Measurements from ENCODE around the gene CCDC17. TPM values are rescaled to one million over a fixed set of nuclear protein-coding genes. Genes with fewer than 3 reads are reported as not detected.
A peak's percentile ranks its signal among the peaks of the same experiment; 100 is the strongest.

The CCDC17 gene
- polyA plus RNA-seq, 3 donors: 4.4 TPM; not detected in 2

DNA sequence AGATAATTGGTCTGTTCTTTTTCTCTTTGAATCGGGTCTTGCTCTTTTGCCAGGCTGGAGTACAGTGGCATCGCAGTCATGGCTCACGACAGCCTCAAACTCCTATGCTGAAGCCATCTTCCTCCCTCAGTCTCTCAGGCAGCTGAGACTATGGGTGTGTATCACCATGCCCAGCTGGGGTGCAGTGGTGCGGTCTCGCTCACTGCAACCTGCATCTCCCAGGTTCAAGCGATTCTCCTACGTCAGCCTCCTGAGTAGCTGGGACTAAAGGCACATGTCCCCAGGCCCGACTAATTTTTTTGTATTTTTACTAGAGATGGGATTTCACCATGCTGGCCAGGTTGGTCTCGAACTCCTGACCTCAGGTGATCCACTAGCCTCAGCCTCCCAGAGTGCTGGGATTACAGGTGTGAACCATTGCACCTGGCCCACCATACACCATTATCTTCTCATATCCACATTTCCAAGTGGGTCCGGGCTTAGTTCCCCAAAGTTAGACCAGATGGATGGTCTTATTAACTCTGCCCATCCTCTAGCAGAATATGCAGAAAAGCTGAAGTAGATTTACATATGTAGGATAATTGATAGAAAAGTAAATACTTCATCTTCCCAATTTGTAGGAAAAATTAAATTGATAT is 13.1 kb downstream of the CCDC17 start:
- Mint-ChIP-seq H3K4me1 (peaks cover 28% of the 10 kb centered on the region), H3K4me3 (no peak overlapping the region), H3K27me3 (ENCODE audit: low read depth in 3 of 3) (peaks cover 0 to 2% (median 1%) of the 10 kb centered on the region in 3 donors), H3K36me3 (peaks cover 30 to 58% of the 10 kb centered on the region in 2 donors), H3K9me3 (no peaks in the 10 kb centered on the region), H3K27ac (peak overlapping the region in 3 of 7 donors; percentile 19 to 71 (median 69))
- no peak for DNase-seq
- intact Hi-C loops (cut with micrococcal nuclease): no loop called here
- TF ChIP-seq, protein P1, sequence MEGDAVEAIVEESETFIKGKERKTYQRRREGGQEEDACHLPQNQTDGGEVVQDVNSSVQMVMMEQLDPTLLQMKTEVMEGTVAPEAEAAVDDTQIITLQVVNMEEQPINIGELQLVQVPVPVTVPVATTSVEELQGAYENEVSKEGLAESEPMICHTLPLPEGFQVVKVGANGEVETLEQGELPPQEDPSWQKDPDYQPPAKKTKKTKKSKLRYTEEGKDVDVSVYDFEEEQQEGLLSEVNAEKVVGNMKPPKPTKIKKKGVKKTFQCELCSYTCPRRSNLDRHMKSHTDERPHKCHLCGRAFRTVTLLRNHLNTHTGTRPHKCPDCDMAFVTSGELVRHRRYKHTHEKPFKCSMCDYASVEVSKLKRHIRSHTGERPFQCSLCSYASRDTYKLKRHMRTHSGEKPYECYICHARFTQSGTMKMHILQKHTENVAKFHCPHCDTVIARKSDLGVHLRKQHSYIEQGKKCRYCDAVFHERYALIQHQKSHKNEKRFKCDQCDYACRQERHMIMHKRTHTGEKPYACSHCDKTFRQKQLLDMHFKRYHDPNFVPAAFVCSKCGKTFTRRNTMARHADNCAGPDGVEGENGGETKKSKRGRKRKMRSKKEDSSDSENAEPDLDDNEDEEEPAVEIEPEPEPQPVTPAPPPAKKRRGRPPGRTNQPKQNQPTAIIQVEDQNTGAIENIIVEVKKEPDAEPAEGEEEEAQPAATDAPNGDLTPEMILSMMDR (IDR thresholded peaks at IDR 0.05): no peak
- 100% methylated on average over 5 of the region's 10 CpGs for WGBS (ENCODE audit: insufficient coverage)
- H3K4me1 ChIP-seq (ENCODE audit: control insufficient read depth in 1 of 2, insufficient read depth in 2 of 2, low read length in 2 of 2): peaks cover 26 to 28% of the 10 kb centered on the region in 2 donors
- peaks cover 8% of the 10 kb centered on the region for H3K79me2 ChIP-seq (ENCODE audit: insufficient read depth, low read length)
- H3K9me3 ChIP-seq (replicated peaks in 1 of 2; ENCODE audit: control insufficient read depth in 1 of 2, insufficient read depth in 1 of 2, low read length in 2 of 2): no peaks in the 10 kb centered on the region
- peak overlapping the region in 1 of 2 donors; percentile 78 for H3K27ac ChIP-seq (ENCODE audit: low read depth in 1 of 2, low read length in 2 of 2)
- no peak overlapping the region for H2AFZ ChIP-seq (ENCODE audit: insufficient read depth, low read depth, low read length, poor library complexity, severe bottlenecking)
- H3K36me3 ChIP-seq (replicated peaks in 1 of 2; ENCODE audit: control insufficient read depth in 1 of 2, insufficient read depth in 2 of 2, low read length in 2 of 2): peaks cover 29 to 65% of the 10 kb centered on the region in 2 donors
- no peak overlapping the region for H3K4me2 ChIP-seq (replicated peaks; ENCODE audit: extremely low read depth, low read length, poor library complexity, severe bottlenecking)
- no peaks in the 10 kb centered on the region for H4K20me1 ChIP-seq (ENCODE audit: insufficient read depth, low read length)
- H3K4me3 ChIP-seq (replicated peaks in 1 of 3; ENCODE audit: low read depth in 2 of 3, low read length in 3 of 3): no peak overlapping the region
- H3K9ac ChIP-seq (ENCODE audit: insufficient read depth, low read length, poor library complexity, severe bottlenecking): no peak overlapping the region
- H3K27me3 ChIP-seq (ENCODE audit: control insufficient read depth in 2 of 2, insufficient read depth in 2 of 2, low read length in 2 of 2): no peaks in the 10 kb centered on the region

DNA sequence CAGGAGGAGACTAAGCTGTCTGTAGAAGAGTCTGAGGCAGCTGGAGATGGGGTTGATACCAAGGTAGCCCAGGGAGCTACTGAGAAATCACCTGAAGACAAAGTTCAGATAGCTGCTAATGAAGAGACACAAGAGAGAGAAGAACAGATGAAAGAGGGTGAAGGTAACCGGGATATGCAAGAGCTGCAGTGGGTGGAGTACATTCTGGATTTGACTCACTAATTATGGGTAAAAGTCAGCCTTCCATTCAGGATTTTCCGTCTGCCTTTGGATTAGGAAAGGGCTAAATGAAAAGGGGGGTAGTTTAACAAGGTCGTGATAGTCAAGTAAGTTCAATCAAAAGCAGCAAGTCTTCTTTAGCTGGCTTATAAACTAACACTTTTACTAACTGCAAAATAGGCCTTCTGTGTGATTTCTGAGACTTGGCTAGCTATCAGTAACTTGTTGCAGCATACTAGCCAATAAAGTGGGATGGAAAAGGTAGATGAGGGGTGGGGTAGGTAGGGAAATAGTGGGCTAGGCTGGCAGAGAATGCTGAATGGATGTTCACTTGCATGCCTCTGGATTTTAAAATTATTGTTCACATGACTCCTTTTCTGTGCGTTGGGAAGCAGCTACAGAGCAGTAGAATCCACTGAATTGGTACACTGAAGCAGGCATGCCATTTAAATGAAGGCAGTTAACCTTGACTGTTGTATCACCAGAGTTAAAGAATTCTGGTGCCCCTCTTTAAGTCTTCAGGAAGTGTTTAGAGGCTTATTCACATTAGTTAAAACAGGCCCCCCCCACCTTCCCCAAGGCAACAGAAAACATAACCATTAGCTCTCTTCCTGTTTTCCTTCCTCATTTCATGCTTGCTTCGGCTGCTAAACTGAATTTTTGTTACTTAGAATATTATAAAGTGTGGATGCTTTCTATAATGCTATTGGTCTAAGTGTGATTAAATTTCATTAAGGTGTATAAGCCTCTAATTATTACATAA is 15.4 kb downstream of the CCDC17 start:
- Mint-ChIP-seq H3K36me3 (peaks cover 24 to 56% of the 10 kb centered on the region in 2 donors), H3K27ac (peak overlapping the region; percentile 68 to 86 (median 83)), H3K9me3 (no peaks in the 10 kb centered on the region), H3K4me3 (peak overlapping the region; percentile 10 to 63), H3K4me1 (peaks cover 28% of the 10 kb centered on the region), H3K27me3 (ENCODE audit: low read depth in 3 of 3) (peaks cover 0 to 2% (median 1%) of the 10 kb centered on the region in 3 donors)
- Histone ChIP-seq H3K27ac (ENCODE audit: low read depth in 1 of 2, low read length in 2 of 2) (peak overlapping the region in 1 of 2 donors; percentile 78), H3K4me1 (ENCODE audit: control insufficient read depth in 1 of 2, insufficient read depth in 2 of 2, low read length in 2 of 2) (peaks cover 26 to 28% of the 10 kb centered on the region in 2 donors), H3K9me3 (replicated peaks in 1 of 2; ENCODE audit: control insufficient read depth in 1 of 2, insufficient read depth in 1 of 2, low read length in 2 of 2) (no peaks in the 10 kb centered on the region), H2AFZ (ENCODE audit: insufficient read depth, low read depth, low read length, poor library complexity, severe bottlenecking) (peak overlapping the region; percentile 4), H3K9ac (ENCODE audit: insufficient read depth, low read length, poor library complexity, severe bottlenecking) (no peak overlapping the region), H3K4me3 (replicated peaks in 1 of 3; ENCODE audit: low read depth in 2 of 3, low read length in 3 of 3) (peak overlapping the region in 1 of 3 experiments; percentile 46), H3K27me3 (ENCODE audit: control insufficient read depth in 2 of 2, insufficient read depth in 2 of 2, low read length in 2 of 2) (no peaks in the 10 kb centered on the region), H4K20me1 (ENCODE audit: insufficient read depth, low read length) (no peaks in the 10 kb centered on the region), H3K4me2 (replicated peaks; ENCODE audit: extremely low read depth, low read length, poor library complexity, severe bottlenecking) (peak overlapping the region; percentile 52), H3K36me3 (replicated peaks in 1 of 2; ENCODE audit: control insufficient read depth in 1 of 2, insufficient read depth in 2 of 2, low read length in 2 of 2) (peaks cover 17 to 61% of the 10 kb centered on the region in 2 donors), H3K79me2 (ENCODE audit: insufficient read depth, low read length) (peaks cover 8% of the 10 kb centered on the region)
- TF ChIP-seq, protein P1 (IDR thresholded peaks at IDR 0.05): no peak
- peak; percentile 38 to 60 (median 59) for DNase-seq
- intact Hi-C loops (cut with micrococcal nuclease): no loop called here
- WGBS (ENCODE audit: insufficient coverage): 100% methylated on average over 1 of the region's 5 CpGs

Data from CD14-positive monocyte (primary cell).